GM04503 (cell line): ENCODE measurements around the gene XYLT1.
A peak's percentile ranks its signal among the peaks of the same experiment; 100 is the strongest.

Source experiments
- DNase-seq: peaks from one replicate; pipeline ENCODE4 v3.0.0-alpha.2; 2012; ENCODE audit warnings: low read depth

The XYLT1 gene

GRCh38 chr16:17396762-17397498, 73.8 kb downstream of the XYLT1 start:
- no peak for DNase-seq

GRCh38 chr16:17395849-17396480, 74.8 kb downstream of the XYLT1 start:
- DNase-seq, result no peak

GRCh38 chr16:17392857-17393692, 77.7 kb downstream of the XYLT1 start:
- DNase-seq, result no peak

GRCh38 chr16:17392127-17392856, 78.5 kb downstream of the XYLT1 start:
- no peak for DNase-seq

DNA sequence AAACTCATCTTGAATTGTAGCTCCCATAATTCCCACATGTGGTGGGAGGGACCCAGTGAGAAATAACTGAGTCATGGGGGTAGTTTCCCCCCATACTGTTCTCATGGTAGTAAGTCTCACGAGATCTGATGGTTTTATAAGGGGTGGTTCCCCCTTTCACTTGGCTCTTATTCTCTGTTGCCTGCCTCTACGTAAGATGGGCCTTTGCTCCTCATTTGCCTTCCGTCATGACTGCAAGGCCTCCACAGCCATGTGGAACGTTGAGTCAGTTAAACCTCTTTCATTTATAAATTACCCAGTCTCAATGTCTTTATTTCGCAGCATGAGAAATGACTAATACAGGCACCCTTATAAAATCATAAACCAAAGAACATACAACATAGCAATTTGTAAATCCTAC, 79.0 kb downstream of the XYLT1 start:
- DNase-seq, result no peak

- DNase-seq, result no peak
Measured at GRCh38 chr16:17389384-17389783, 81.4 kb downstream of the XYLT1 start.

DNA sequence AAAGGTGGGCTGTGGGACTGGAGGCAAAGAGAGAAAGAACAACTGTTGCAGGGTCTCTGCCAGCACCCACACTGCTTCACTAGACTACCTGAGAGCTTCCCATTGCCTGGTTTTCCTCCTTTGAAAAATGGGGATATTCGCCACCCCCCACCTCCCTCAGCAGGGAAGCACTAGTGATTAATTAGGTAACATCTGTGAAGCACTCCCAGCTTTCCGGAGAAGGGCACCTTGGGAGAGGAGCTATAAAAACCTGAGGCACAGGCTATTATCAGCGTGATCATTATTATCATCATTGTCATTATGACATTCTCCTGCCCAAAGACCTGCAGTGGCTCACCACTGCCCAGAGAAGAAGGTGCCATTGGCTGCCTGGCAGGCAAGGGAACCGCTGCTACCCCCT, 83.5 kb downstream of the XYLT1 start:
- DNase-seq, result no peak

- DNase-seq, result no peak
Measured at GRCh38 chr16:17386229-17386628, 84.5 kb downstream of the XYLT1 start.

GRCh38 chr16:17384471-17384870, 86.3 kb downstream of the XYLT1 start:
- DNase-seq, result no peak

GRCh38 chr16:17382949-17383863, 87.6 kb downstream of the XYLT1 start:
- no peak for DNase-seq

- DNase-seq, result no peak
Measured at GRCh38 chr16:17382514-17382913, 88.2 kb downstream of the XYLT1 start.

- no peak for DNase-seq
Measured at GRCh38 chr16:17381784-17382183, 89.0 kb downstream of the XYLT1 start.

DNA sequence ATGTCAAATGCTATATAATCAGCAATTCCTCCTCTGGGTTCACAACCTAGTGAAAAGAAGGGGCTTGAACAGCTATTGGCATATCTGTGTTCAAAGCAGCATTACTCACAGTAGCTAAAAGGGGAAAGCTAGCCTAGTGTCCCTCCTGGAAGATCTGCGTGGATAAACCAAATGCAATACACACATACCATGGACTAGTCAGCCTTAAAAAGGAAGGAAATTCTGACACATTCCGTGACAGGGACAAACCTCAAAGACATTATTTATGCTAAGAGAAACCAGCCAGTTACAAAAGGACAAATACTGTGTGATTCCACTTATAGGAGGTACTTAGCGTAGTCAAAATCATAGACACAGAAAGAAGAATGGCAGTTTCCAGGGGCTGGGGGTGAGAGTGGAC, 90.1 kb downstream of the XYLT1 start:
- DNase-seq, result no peak

DNA sequence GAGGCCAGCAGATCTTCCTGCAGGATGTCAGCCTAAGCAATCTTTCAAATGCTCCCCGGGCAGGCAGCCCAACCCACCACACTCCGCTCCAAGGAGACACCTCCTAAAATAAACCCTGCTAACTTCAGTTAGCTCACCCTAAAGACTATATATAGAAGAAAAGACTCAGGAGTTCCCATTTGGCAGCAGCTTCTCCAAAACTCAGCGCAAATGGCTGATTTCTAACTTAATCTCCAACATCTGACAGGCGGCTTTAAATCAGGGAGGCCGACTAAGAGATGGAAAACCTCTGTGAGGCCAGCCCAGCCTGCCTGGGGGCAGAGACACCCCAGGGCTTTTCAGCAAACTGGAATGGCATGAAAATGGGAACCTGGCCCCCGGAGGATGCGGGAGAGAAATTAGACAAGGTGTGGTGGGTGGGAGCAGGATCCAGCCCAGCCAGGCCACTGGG, 91.6 kb downstream of the XYLT1 start:
- DNase-seq, result peak; percentile 61

GRCh38 chr16:17377360-17378324, 93.1 kb downstream of the XYLT1 start:
- no peak for DNase-seq

DNA sequence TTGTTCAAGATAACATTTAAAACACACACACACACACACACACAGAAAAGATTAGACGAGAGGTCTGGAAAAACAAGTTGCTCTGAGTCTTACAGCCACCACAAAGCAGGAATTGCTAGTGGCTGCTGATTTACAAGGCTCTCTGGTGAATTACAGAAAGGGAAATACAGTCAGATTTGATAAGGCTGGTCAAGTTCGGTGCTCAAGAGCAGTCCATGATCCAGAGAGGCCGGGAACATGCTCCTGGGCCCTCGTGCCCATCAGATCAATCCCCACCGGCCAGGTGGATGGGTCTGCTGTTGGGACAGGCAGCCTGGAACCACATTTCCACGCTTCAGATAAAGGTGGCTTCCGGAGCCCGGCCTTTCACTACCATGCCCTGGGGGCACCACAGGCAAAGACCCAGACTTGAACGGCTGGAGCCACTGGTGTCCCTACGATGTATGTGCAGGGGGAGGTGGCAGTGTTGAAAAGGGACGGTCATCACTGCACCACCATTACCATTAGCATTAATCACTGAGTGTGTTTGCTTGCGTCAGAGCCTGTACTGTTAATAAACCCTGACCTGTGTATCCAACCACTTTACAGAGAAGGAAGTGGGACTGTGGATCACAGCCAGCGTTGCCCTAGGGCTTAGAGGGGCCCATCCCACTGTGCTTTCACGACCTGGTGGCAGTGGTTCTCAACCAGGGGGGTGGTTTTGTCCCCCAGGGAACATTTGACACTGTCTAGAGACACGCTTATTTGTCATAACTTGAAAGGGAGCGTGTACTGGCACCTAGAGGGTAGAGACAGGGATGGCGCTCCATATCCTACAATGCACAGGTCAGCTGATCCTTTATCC, 95.1 kb downstream of the XYLT1 start:
- no peak for DNase-seq

GRCh38 chr16:17374668-17375255, 96.0 kb downstream of the XYLT1 start:
- DNase-seq, result no peak

DNA sequence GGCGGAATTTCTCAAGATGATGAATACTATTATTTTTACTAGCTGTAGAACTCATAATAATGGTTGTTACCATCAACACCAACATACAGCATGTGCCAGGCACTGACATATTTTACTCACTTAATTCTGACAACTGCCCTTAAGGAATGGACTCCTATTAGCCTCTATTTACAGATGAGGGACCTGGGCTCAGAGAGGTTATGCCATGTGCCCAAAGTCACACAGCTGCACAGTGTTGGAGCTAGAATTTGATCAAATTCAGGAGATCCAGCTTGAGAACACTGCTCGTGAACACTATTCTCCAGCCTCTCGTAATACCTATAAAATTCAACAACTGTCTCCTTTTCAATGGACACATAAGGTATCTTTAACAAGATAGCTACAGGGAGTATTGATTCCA, 97.2 kb downstream of the XYLT1 start:
- DNase-seq, result no peak

GRCh38 chr16:17372386-17372785, 98.4 kb downstream of the XYLT1 start:
- DNase-seq, result no peak
